HEK293 (cell line): ENCODE data around the gene RSRC1.

Source experiments
- CTCF ChIA-PET: fragments of 350-600 bp; formaldehyde crosslinking; extraction: SDS; loops from one replicate; lab custom pipeline; 2021; ENCODE audit warnings: antibody characterized with exemption; lab: Yijun Ruan, JAX
- POLR2A ChIA-PET: fragments of 300-600 bp; formaldehyde crosslinking; extraction: SDS; loops from one replicate; lab custom pipeline; 2020; ENCODE audit warnings: antibody characterized with exemption, inconsistent platforms; lab: Yijun Ruan, JAX
- H3K27ac ChIP-seq: fragments of 200-500 bp; sonication (Bioruptor generic); 2 replicates; pipeline ENCODE4 v1.5.1; 2014; ENCODE audit warnings: low read depth, low read length, control low read depth, inconsistent platforms; ENCODE audit errors: extremely low read depth
- H3K36me3 ChIP-seq, 2 experiments: fragments of 200-500 bp in 1 of 2; sonication (Bioruptor generic) in 1 of 2; 1 replicate in 1 of 2; 2 replicates in 1 of 2; pipeline ENCODE4 v1.5.1; 2014 to 2017; ENCODE audit warnings: inconsistent platforms in 2 of 2, low read length in 2 of 2; ENCODE audit not compliant: control insufficient read depth in 2 of 2, insufficient read depth in 1 of 2
- H3K4me1 ChIP-seq: fragments of 200-500 bp; sonication (Bioruptor generic); 2 replicates; pipeline ENCODE4 v1.5.1; 2014; ENCODE audit warnings: mild to moderate bottlenecking, low read length, inconsistent platforms; ENCODE audit not compliant: control insufficient read depth, insufficient read depth
- H3K4me3 ChIP-seq: 2 replicates; pipeline ENCODE4 v1.5.1; 2011; ENCODE audit warnings: low read depth, mild to moderate bottlenecking, control low read depth, low read length, moderate library complexity
- H3K9me3 ChIP-seq: fragments of 200-500 bp; sonication (Bioruptor generic); 2 replicates; pipeline ENCODE4 v1.5.1; 2014; ENCODE audit warnings: low read depth, low read length, inconsistent platforms; ENCODE audit not compliant: control insufficient read depth, insufficient read depth
- ATF2 ChIP-seq: fragments of 450-650 bp; formaldehyde crosslinking; IDR thresholded peaks from 2 replicates; pipeline ENCODE4 v1.5.1; 2016; ENCODE audit warnings: missing biosample characterization, missing genetic modification characterization, low read depth
- GLI2 ChIP-seq: fragments of 450-650 bp; formaldehyde crosslinking; IDR thresholded peaks from 2 replicates; pipeline ENCODE4; 2017; ENCODE audit warnings: missing biosample characterization, missing genetic modification characterization, low read depth, borderline replicate concordance
- PRDM1 ChIP-seq: fragments of 450-650 bp; formaldehyde crosslinking; IDR thresholded peaks from 2 replicates; pipeline ENCODE4; 2016; ENCODE audit warnings: missing biosample characterization, missing genetic modification characterization
- REPIN1 ChIP-seq: fragments of 450-650 bp; formaldehyde crosslinking; IDR thresholded peaks from 2 replicates; pipeline ENCODE4 v1.5.1; 2017; ENCODE audit warnings: missing biosample characterization, missing genetic modification characterization, low read depth
- SCRT1 ChIP-seq: fragments of 450-650 bp; formaldehyde crosslinking; IDR thresholded peaks from 2 replicates; pipeline ENCODE4 v1.5.1; 2016; ENCODE audit warnings: missing biosample characterization, missing genetic modification characterization, borderline replicate concordance
- SP2 ChIP-seq: fragments of 450-650 bp; formaldehyde crosslinking; IDR thresholded peaks from 2 replicates; pipeline ENCODE4 v1.5.1; 2016; ENCODE audit warnings: missing biosample characterization, missing genetic modification characterization
- ZBTB7A ChIP-seq: fragments of 450-650 bp; formaldehyde crosslinking; IDR thresholded peaks from 2 replicates; pipeline ENCODE4 v1.5.1; 2016; ENCODE audit warnings: low read depth, missing biosample characterization, missing genetic modification characterization
- ZNF114 ChIP-seq: fragments of 450-650 bp; formaldehyde crosslinking; IDR thresholded peaks from 2 replicates; pipeline ENCODE4 v1.5.0; 2017; ENCODE audit warnings: missing biosample characterization, missing genetic modification characterization
- ZNF19 ChIP-seq: fragments of 450-650 bp; formaldehyde crosslinking; IDR thresholded peaks from 2 replicates; pipeline ENCODE4; 2016; ENCODE audit warnings: missing biosample characterization, missing genetic modification characterization, low read depth
- ZNF211 ChIP-seq: fragments of 450-650 bp; formaldehyde crosslinking; IDR thresholded peaks from 2 replicates; pipeline ENCODE4 v1.5.1; 2016; ENCODE audit warnings: low read depth, missing biosample characterization, missing genetic modification characterization
- ZNF214 ChIP-seq: fragments of 450-650 bp; formaldehyde crosslinking; IDR thresholded peaks from 2 replicates; pipeline ENCODE4 v1.5.1; 2017; ENCODE audit warnings: missing biosample characterization, mild to moderate bottlenecking, missing genetic modification characterization, borderline replicate concordance
- ZNF501 ChIP-seq: fragments of 450-650 bp; formaldehyde crosslinking; IDR thresholded peaks from 2 replicates; pipeline ENCODE4 v1.5.1; 2016; ENCODE audit warnings: missing biosample characterization, missing genetic modification characterization
- ZNF549 ChIP-seq: fragments of 450-650 bp; IDR thresholded peaks from 2 replicates; pipeline ENCODE4 v1.5.1; 2018; ENCODE audit warnings: missing biosample characterization, missing genetic modification characterization, mild to moderate bottlenecking, inconsistent platforms, moderate library complexity
- ZNF596 ChIP-seq: fragments of 450-650 bp; IDR thresholded peaks from 2 replicates; pipeline ENCODE4 v1.5.0; 2018; ENCODE audit warnings: missing biosample characterization, mild to moderate bottlenecking, missing genetic modification characterization, moderate library complexity
- ZNF658 ChIP-seq: fragments of 450-650 bp; formaldehyde crosslinking; IDR thresholded peaks from 2 replicates; pipeline ENCODE4; 2016; ENCODE audit warnings: missing biosample characterization, missing genetic modification characterization
- ZNF785 ChIP-seq: fragments of 450-650 bp; formaldehyde crosslinking; IDR thresholded peaks from 2 replicates; pipeline ENCODE4 v1.5.1; 2016; ENCODE audit warnings: missing biosample characterization, missing genetic modification characterization
- ZSCAN23 ChIP-seq: fragments of 450-650 bp; formaldehyde crosslinking; IDR thresholded peaks from 2 replicates; pipeline ENCODE4 v1.5.1; 2016; ENCODE audit warnings: missing biosample characterization, missing genetic modification characterization
- ZSCAN4 ChIP-seq: fragments of 450-650 bp; formaldehyde crosslinking; IDR thresholded peaks from 2 replicates; pipeline ENCODE4 v1.5.1; 2017; ENCODE audit warnings: missing biosample characterization, missing genetic modification characterization
- TF ChIP-seq, protein P1 (sequence below): fragments of 450-650 bp; formaldehyde crosslinking; IDR thresholded peaks from 2 replicates; pipeline ENCODE4 v1.5.1; 2017; ENCODE audit warnings: missing biosample characterization, missing genetic modification characterization
- TF ChIP-seq, protein P2 (sequence below): fragments of 450-650 bp; formaldehyde crosslinking; IDR thresholded peaks from 2 replicates; pipeline ENCODE4 v1.5.1; 2016; ENCODE audit warnings: missing biosample characterization, missing genetic modification characterization

The RSRC1 gene

DNA sequence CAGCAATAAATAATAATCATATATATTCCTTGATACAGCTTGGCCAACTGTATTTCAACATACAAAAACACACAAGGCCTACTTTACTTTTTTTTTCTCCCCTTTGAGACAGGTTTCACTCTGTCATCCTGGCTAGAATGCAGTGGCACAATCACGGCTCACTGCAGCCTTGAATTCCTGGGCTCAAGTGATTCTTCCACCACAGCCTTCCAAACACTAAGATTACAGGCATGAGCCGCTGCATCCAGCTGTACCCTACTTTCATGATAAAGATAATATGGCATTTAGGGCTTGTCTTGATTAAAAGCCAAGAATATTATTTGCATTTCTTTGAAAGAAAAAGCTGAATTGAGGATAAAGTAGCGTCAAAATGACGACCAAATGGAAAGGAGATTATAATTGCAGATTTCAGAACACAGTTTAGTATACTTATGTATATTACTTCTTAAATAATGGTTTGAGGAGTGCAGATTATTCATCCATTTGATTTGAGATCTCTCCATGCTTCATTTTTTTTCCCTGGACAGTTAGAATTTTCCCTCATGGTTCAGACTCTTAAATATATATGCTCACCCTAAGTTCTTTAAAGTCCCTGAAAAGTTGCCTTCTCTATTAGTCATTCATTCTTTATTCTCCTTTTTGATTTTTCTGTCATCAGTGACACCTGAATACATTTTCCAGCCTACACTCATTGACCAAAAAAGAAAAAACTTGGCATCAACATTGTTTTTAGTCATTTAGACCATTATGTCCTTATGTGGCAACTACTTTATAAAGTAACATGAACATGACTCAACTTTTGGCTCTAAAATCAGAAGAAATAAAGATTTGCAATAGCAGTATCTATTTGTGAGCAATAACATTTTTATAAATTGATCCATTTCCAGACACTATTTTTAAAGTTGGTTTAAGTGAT lies 412.6 kb downstream of the RSRC1 start:
- Histone ChIP-seq H3K27ac (no peak overlapping the region), H3K36me3 (no peaks in the 10 kb centered on the region), H3K4me1 (no peaks in the 10 kb centered on the region), H3K4me3 (no peak overlapping the region), H3K9me3 (no peaks in the 10 kb centered on the region)
- CTCF ChIA-PET, result interaction anchor here (0.7 to 1.3 kb wide), 4 partner anchors 9 to 40 kb away, joined by 3 read pairs; no protein-coding TSS in a partner anchor
- POLR2A ChIA-PET, result no interaction called here
- TF ChIP-seq REPIN1 (tag by site-specific recombination) (no peak), ZNF549 (tag by site-specific recombination) (no peak), SCRT1 (tag by site-specific recombination) (no peak), GLI2 (tag by site-specific recombination) (no peak), ZSCAN4 (tag by site-specific recombination) (no peak), SP2 (no peak), ZNF596 (tag by site-specific recombination) (no peak), ZBTB7A (no peak), ZNF501 (no peak), ATF2 (tag by site-specific recombination) (no peak), ZNF785 (tag by site-specific recombination) (no peak), ZNF19 (no peak), ZNF211 (tag by site-specific recombination) (no peak), PRDM1 (no peak), ZSCAN23 (tag by site-specific recombination) (no peak), ZNF214 (tag by site-specific recombination) (no peak), ZNF658 (tag by site-specific recombination) (no peak), ZNF114 (no peak)
- TF ChIP-seq, protein P1, sequence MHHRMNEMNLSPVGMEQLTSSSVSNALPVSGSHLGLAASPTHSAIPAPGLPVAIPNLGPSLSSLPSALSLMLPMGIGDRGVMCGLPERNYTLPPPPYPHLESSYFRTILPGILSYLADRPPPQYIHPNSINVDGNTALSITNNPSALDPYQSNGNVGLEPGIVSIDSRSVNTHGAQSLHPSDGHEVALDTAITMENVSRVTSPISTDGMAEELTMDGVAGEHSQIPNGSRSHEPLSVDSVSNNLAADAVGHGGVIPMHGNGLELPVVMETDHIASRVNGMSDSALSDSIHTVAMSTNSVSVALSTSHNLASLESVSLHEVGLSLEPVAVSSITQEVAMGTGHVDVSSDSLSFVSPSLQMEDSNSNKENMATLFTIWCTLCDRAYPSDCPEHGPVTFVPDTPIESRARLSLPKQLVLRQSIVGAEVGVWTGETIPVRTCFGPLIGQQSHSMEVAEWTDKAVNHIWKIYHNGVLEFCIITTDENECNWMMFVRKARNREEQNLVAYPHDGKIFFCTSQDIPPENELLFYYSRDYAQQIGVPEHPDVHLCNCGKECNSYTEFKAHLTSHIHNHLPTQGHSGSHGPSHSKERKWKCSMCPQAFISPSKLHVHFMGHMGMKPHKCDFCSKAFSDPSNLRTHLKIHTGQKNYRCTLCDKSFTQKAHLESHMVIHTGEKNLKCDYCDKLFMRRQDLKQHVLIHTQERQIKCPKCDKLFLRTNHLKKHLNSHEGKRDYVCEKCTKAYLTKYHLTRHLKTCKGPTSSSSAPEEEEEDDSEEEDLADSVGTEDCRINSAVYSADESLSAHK (tag by site-specific recombination), result no peak
- TF ChIP-seq, protein P2, sequence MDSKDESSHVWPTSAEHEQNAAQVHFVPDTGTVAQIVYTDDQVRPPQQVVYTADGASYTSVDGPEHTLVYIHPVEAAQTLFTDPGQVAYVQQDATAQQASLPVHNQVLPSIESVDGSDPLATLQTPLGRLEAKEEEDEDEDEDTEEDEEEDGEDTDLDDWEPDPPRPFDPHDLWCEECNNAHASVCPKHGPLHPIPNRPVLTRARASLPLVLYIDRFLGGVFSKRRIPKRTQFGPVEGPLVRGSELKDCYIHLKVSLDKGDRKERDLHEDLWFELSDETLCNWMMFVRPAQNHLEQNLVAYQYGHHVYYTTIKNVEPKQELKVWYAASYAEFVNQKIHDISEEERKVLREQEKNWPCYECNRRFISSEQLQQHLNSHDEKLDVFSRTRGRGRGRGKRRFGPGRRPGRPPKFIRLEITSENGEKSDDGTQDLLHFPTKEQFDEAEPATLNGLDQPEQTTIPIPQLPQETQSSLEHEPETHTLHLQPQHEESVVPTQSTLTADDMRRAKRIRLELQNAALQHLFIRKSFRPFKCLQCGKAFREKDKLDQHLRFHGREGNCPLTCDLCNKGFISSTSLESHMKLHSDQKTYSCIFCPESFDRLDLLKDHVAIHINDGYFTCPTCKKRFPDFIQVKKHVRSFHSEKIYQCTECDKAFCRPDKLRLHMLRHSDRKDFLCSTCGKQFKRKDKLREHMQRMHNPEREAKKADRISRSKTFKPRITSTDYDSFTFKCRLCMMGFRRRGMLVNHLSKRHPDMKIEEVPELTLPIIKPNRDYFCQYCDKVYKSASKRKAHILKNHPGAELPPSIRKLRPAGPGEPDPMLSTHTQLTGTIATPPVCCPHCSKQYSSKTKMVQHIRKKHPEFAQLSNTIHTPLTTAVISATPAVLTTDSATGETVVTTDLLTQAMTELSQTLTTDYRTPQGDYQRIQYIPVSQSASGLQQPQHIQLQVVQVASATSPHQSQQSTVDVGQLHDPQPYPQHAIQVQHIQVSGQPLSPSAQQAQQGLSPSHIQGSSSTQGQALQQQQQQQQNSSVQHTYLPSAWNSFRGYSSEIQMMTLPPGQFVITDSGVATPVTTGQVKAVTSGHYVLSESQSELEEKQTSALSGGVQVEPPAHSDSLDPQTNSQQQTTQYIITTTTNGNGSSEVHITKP (tag by site-specific recombination), result no peak
- TF ChIP-seq, all 188 proteins: peak for 0
